LHCN-M2 (cell line): Measurements from ENCODE around the gene SCAMP5. TPM values are rescaled to one million over a fixed set of nuclear protein-coding genes. Genes with fewer than 3 reads are reported as not detected.
A peak's percentile ranks its signal among the peaks of the same experiment; 100 is the strongest.

ENCODE experiments used
- DNase-seq: peaks from one replicate; pipeline ENCODE4 v3.0.0-alpha.2; 2012; ENCODE audit warnings: low read depth
- total RNA-seq: library from RNA; depleted of rRNA; stranded (reverse); fragments of >200 nt; gene quantifications from 2 replicates; pipeline ENCODE4 v1.2.3, GENCODE V29; 2014

Gene SCAMP5
- total RNA-seq, 1 experiment from 2014 or later, result 0.98 TPM

- DNase-seq, result no peak
Observed at GRCh38 chr15:75022783-75023180, 27.4 kb downstream of the SCAMP5 start.

- DNase-seq, result peak; percentile 94
Observed at GRCh38 chr15:75023181-75023871, 28.0 kb downstream of the SCAMP5 start, which contains the start of gene PPCDC. Gene PPCDC, plus strand, starts transcription at chr15:75023590. Its CDS starts 4,729 bp downstream, at chr15:75028319.

- peak; percentile 60 for DNase-seq
Observed at GRCh38 chr15:75023872-75024636, 28.7 kb downstream of the SCAMP5 start.

GRCh38 chr15:75025107-75025506 lies 29.7 kb downstream of the SCAMP5 start:
- no peak for DNase-seq

GRCh38 chr15:75025548-75026260 lies 30.3 kb downstream of the SCAMP5 start:
- DNase-seq, result no peak

GRCh38 chr15:75027551-75027950 lies 32.2 kb downstream of the SCAMP5 start:
- DNase-seq, result no peak

- no peak for DNase-seq
Observed at GRCh38 chr15:75028991-75029377, 33.6 kb downstream of the SCAMP5 start.

GRCh38 chr15:75029378-75030022 lies 34.1 kb downstream of the SCAMP5 start:
- DNase-seq, result peak; percentile 68

- no peak for DNase-seq
Observed at GRCh38 chr15:75030023-75030413, 34.7 kb downstream of the SCAMP5 start.

GRCh38 chr15:75030424-75030823 lies 35.1 kb downstream of the SCAMP5 start:
- no peak for DNase-seq

- no peak for DNase-seq
Observed at GRCh38 chr15:75031848-75032247, 36.5 kb downstream of the SCAMP5 start.

GRCh38 chr15:75032395-75032794 lies 37.0 kb downstream of the SCAMP5 start:
- DNase-seq, result no peak

- no peak for DNase-seq
Observed at GRCh38 chr15:75033809-75034208, 38.4 kb downstream of the SCAMP5 start.

GRCh38 chr15:75034615-75035014 lies 39.3 kb downstream of the SCAMP5 start:
- DNase-seq, result no peak

- DNase-seq, result peak; percentile 85
Observed at GRCh38 chr15:75036212-75036616, 40.9 kb downstream of the SCAMP5 start.

GRCh38 chr15:75037685-75038084 lies 42.3 kb downstream of the SCAMP5 start:
- no peak for DNase-seq

- DNase-seq, result no peak
Observed at GRCh38 chr15:75038231-75038630, 42.9 kb downstream of the SCAMP5 start.

GRCh38 chr15:75042730-75043508 lies 47.6 kb downstream of the SCAMP5 start:
- no peak for DNase-seq

GRCh38 chr15:75043509-75044257 lies 48.3 kb downstream of the SCAMP5 start:
- DNase-seq, result peak; percentile 98

- DNase-seq, result no peak
Observed at GRCh38 chr15:75044258-75044878, 49.0 kb downstream of the SCAMP5 start.
